ENCODE measurements around the gene CD44.

CD44 gene

GRCh38 chr11:35261197-35261596 lies 122.2 kb downstream of the CD44 start:
- DNase-seq (ENCODE audit: low read depth in 2 of 2): no peak

GRCh38 chr11:35262056-35262455 lies 123.1 kb downstream of the CD44 start:
- no peak for DNase-seq (ENCODE audit: low read depth in 2 of 2)

GRCh38 chr11:35262735-35263134 lies 123.8 kb downstream of the CD44 start:
- DNase-seq (ENCODE audit: low read depth in 2 of 2): no peak

GRCh38 chr11:35265755-35266454 lies 126.9 kb downstream of the CD44 start:
- DNase-seq (ENCODE audit: low read depth in 2 of 2): no peak

GRCh38 chr11:35267504-35267903 lies 128.5 kb downstream of the CD44 start:
- no peak for DNase-seq (ENCODE audit: low read depth in 2 of 2)

- DNase-seq (ENCODE audit: low read depth in 2 of 2): no peak
Observed at GRCh38 chr11:35270342-35270741, 131.4 kb downstream of the CD44 start.

GRCh38 chr11:35271031-35271430 lies 132.1 kb downstream of the CD44 start:
- DNase-seq (ENCODE audit: low read depth in 2 of 2): no peak

GRCh38 chr11:35272391-35272902 lies 133.5 kb downstream of the CD44 start:
- peak; percentile 36 to 47 for DNase-seq (ENCODE audit: low read depth in 2 of 2)

- no peak for DNase-seq (ENCODE audit: low read depth in 2 of 2)
Observed at GRCh38 chr11:35274909-35275785, 136.2 kb downstream of the CD44 start.

- no peak for DNase-seq (ENCODE audit: low read depth in 2 of 2)
Observed at GRCh38 chr11:35275786-35276170, 136.8 kb downstream of the CD44 start.

- no peak for DNase-seq (ENCODE audit: low read depth in 2 of 2)
Observed at GRCh38 chr11:35276396-35277145, 137.6 kb downstream of the CD44 start.

- DNase-seq (ENCODE audit: low read depth in 2 of 2): no peak
Observed at GRCh38 chr11:35277827-35278226, 138.9 kb downstream of the CD44 start.

- DNase-seq (ENCODE audit: low read depth in 2 of 2): no peak
Observed at GRCh38 chr11:35280727-35281126, 141.8 kb downstream of the CD44 start.

GRCh38 chr11:35281169-35281688 lies 142.3 kb downstream of the CD44 start:
- DNase-seq (ENCODE audit: low read depth in 2 of 2): no peak

All from stimulated activated CD8-positive, alpha-beta memory T cell treated with anti-CD3 and anti-CD28 coated beads, Interleukin-15, amount 100 ng/mL, for 48 hours (primary cell).